HepG2 (cell line): ENCODE data around the gene DRAP1. TPM values are rescaled to one million over a fixed set of nuclear protein-coding genes. Genes with fewer than 3 reads are reported as not detected.
A peak's percentile ranks its signal among the peaks of the same experiment; 100 is the strongest.

Experiments used
- EZH2 ChIP-seq: conservative IDR thresholded peaks from 2 replicates; pipeline ENCODE4 v1.6.1; 2012; ENCODE audit warnings: mild to moderate bottlenecking, low read depth, low read length, moderate library complexity
- FOXC1 ChIP-seq: sonication (generic); formaldehyde crosslinking; IDR thresholded peaks from 2 replicates; pipeline ENCODE4 v1.8.0; 2022; ENCODE audit warnings: mild to moderate bottlenecking, missing genetic modification reagents, borderline replicate concordance
- FOXK2 ChIP-seq: fragments of 450-650 bp; IDR thresholded peaks from 2 replicates; pipeline ENCODE4 v1.6.1; 2016
- HOXA9 ChIP-seq: sonication (generic); formaldehyde crosslinking; IDR thresholded peaks from 2 replicates; pipeline ENCODE4 v1.8.1; 2022; ENCODE audit warnings: missing genetic modification reagents, mild to moderate bottlenecking, moderate library complexity, borderline replicate concordance
- KAT2B ChIP-seq: fragments of 150-350 bp; IDR thresholded peaks from 2 replicates; pipeline ENCODE4 v1.6.1; 2014; ENCODE audit warnings: low read depth, low read length, borderline replicate concordance
- KDM4B ChIP-seq: sonication (generic); formaldehyde crosslinking; IDR thresholded peaks from 2 replicates; pipeline ENCODE4 v1.4.0; 2020; ENCODE audit warnings: missing genetic modification reagents
- KDM5B ChIP-seq: sonication (generic); formaldehyde crosslinking; IDR thresholded peaks from 2 replicates; pipeline ENCODE4 v1.4.0; 2020; ENCODE audit warnings: missing genetic modification reagents, mild to moderate bottlenecking, borderline replicate concordance
- ZNF264 ChIP-seq: sonication (generic); formaldehyde crosslinking; IDR thresholded peaks from 2 replicates; pipeline ENCODE4 v1.4.0; 2020; ENCODE audit warnings: missing genetic modification reagents
- ZNF296 ChIP-seq: sonication (generic); formaldehyde crosslinking; conservative IDR thresholded peaks from 2 replicates; pipeline ENCODE4 v1.5.0; 2020; ENCODE audit warnings: mild to moderate bottlenecking, missing genetic modification reagents
- ZNF337 ChIP-seq: sonication (generic); formaldehyde crosslinking; IDR thresholded peaks from 2 replicates; pipeline ENCODE4 v1.5.1; 2020; ENCODE audit warnings: missing genetic modification reagents, low read depth, mild to moderate bottlenecking, borderline replicate concordance
- ZNF343 ChIP-seq: sonication (generic); formaldehyde crosslinking; IDR thresholded peaks from 2 replicates; pipeline ENCODE4 v1.4.0; 2020; ENCODE audit warnings: mild to moderate bottlenecking, missing genetic modification reagents
- ZNF564 ChIP-seq: sonication (generic); formaldehyde crosslinking; IDR thresholded peaks from 2 replicates; pipeline ENCODE4 v1.8.1; 2023; ENCODE audit warnings: mild to moderate bottlenecking, missing genetic modification reagents
- polyA plus RNA-seq, 8 experiments: library from polyadenylated mRNA; depleted of rRNA in 3 of 8; stranded (reverse) in 7 of 8; unstranded in 1 of 8; fragments of >200 nt; fragmentation: Illumina TruSeq in 4 of 8; extraction: Trizol in 4 of 8; gene quantifications; 2 replicates each; pipeline versions ENCODE4 v1.2.1 to v1.2.3, GENCODE V29; 2011 to 2016; ENCODE audit warnings: low read depth in 4 of 8, missing spikeins in 1 of 8, mixed read lengths in 1 of 8; ENCODE audit not compliant: insufficient read depth in 1 of 8
- total RNA-seq, 5 experiments: library from RNA; depleted of rRNA; stranded (reverse); fragments of >200 nt; fragmentation: Illumina TruSeq; extraction: Trizol; gene quantifications; 2 replicates each; pipeline ENCODE4 v1.2.3, GENCODE V29; 2016; ENCODE audit warnings: low read depth in 1 of 5
- TF ChIP-seq, protein P1 (sequence below): sonication (generic); formaldehyde crosslinking; IDR thresholded peaks from 2 replicates; pipeline ENCODE4 v1.4.0; 2020; ENCODE audit warnings: mild to moderate bottlenecking, missing genetic modification reagents
- TF ChIP-seq, protein P2 (sequence below): IDR thresholded peaks from 2 replicates; pipeline ENCODE4 v1.4.0; 2020; ENCODE audit warnings: mild to moderate bottlenecking, missing genetic modification reagents

DRAP1 gene
- total and polyA plus RNA-seq, 2 of the 13 experiments (the other 11 are each of a cell fraction or from before 2014, with no cell fraction given): 46.8 to 52.3 TPM

DNA sequence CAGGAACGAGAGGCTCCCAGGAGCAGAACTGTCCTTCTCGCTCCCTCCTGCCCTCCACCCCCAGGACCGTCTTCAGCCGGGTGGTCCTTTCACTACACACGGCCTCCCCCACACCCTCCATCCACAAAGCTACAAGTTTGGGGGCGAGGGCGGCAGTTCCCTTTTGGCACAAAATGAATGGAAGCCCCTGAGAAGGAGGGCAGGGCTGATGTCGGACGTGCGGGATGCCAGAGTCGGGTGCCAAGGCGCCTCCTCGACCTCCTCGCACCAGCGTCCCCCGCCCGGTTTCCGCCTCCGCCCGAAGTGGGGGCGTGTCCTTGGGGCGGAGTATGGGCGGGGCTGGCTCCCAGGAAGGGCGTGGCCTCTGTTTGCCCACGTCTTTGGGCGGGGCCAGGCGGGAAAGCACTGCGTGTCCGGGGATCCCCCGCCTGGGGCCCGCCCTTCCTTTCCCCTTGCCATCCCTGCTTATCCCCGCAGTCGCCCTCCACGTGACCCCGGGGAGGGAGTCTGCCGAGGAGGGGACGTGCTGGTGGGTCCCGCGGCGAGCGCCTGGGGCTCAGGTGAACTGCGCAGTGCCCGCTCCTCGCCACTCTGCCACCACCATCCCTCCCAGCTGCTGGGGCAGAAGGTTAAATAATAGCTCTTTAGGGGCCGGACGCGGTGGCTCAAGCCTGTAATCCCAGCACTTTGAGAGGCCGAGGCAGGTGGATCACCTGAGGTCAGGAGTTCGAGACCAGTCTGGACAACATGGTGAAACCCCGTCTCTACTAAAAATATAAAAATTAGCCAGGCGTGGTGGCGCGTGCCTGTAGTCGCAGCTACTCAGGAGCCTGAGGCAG is 45.7 kb upstream of the DRAP1 start (continued):
- TF ChIP-seq, protein P1, sequence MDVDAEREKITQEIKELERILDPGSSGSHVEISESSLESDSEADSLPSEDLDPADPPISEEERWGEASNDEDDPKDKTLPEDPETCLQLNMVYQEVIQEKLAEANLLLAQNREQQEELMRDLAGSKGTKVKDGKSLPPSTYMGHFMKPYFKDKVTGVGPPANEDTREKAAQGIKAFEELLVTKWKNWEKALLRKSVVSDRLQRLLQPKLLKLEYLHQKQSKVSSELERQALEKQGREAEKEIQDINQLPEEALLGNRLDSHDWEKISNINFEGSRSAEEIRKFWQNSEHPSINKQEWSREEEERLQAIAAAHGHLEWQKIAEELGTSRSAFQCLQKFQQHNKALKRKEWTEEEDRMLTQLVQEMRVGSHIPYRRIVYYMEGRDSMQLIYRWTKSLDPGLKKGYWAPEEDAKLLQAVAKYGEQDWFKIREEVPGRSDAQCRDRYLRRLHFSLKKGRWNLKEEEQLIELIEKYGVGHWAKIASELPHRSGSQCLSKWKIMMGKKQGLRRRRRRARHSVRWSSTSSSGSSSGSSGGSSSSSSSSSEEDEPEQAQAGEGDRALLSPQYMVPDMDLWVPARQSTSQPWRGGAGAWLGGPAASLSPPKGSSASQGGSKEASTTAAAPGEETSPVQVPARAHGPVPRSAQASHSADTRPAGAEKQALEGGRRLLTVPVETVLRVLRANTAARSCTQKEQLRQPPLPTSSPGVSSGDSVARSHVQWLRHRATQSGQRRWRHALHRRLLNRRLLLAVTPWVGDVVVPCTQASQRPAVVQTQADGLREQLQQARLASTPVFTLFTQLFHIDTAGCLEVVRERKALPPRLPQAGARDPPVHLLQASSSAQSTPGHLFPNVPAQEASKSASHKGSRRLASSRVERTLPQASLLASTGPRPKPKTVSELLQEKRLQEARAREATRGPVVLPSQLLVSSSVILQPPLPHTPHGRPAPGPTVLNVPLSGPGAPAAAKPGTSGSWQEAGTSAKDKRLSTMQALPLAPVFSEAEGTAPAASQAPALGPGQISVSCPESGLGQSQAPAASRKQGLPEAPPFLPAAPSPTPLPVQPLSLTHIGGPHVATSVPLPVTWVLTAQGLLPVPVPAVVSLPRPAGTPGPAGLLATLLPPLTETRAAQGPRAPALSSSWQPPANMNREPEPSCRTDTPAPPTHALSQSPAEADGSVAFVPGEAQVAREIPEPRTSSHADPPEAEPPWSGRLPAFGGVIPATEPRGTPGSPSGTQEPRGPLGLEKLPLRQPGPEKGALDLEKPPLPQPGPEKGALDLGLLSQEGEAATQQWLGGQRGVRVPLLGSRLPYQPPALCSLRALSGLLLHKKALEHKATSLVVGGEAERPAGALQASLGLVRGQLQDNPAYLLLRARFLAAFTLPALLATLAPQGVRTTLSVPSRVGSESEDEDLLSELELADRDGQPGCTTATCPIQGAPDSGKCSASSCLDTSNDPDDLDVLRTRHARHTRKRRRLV: no peak
- 0 out of 2 replicates have a peak, but pooled peaks have one; percentile 64 for TF ChIP-seq FOXC1 (CRISPR knock-in tag)
- no peak for TF ChIP-seq ZNF296 (CRISPR knock-in tag)
- TF ChIP-seq, protein P2, sequence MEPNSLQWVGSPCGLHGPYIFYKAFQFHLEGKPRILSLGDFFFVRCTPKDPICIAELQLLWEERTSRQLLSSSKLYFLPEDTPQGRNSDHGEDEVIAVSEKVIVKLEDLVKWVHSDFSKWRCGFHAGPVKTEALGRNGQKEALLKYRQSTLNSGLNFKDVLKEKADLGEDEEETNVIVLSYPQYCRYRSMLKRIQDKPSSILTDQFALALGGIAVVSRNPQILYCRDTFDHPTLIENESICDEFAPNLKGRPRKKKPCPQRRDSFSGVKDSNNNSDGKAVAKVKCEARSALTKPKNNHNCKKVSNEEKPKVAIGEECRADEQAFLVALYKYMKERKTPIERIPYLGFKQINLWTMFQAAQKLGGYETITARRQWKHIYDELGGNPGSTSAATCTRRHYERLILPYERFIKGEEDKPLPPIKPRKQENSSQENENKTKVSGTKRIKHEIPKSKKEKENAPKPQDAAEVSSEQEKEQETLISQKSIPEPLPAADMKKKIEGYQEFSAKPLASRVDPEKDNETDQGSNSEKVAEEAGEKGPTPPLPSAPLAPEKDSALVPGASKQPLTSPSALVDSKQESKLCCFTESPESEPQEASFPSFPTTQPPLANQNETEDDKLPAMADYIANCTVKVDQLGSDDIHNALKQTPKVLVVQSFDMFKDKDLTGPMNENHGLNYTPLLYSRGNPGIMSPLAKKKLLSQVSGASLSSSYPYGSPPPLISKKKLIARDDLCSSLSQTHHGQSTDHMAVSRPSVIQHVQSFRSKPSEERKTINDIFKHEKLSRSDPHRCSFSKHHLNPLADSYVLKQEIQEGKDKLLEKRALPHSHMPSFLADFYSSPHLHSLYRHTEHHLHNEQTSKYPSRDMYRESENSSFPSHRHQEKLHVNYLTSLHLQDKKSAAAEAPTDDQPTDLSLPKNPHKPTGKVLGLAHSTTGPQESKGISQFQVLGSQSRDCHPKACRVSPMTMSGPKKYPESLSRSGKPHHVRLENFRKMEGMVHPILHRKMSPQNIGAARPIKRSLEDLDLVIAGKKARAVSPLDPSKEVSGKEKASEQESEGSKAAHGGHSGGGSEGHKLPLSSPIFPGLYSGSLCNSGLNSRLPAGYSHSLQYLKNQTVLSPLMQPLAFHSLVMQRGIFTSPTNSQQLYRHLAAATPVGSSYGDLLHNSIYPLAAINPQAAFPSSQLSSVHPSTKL (CRISPR knock-in tag): peak; percentile 63
- no peak for TF ChIP-seq FOXK2
- TF ChIP-seq ZNF337 (CRISPR knock-in tag): no peak
- TF ChIP-seq KDM5B (CRISPR knock-in tag): peak; percentile 83
- TF ChIP-seq KAT2B: no peak
- no peak for TF ChIP-seq ZNF264 (CRISPR knock-in tag)
- TF ChIP-seq ZNF343: no peak
- no peak for TF ChIP-seq ZNF564 (CRISPR knock-in tag)
- no peak for TF ChIP-seq HOXA9
- TF ChIP-seq EZH2: no peak
- TF ChIP-seq KDM4B (CRISPR knock-in tag): no peak
